GM21717 (cell line): ENCODE measurements around the gene UNC5B.
"Not testable (repeated sequence)": the region's sequence is repeated elsewhere in the genome, so short reads cannot be mapped to it uniquely, and the experiment has no call there.

ENCODE experiments used
- ATAC-seq: cut with Tn5 transposase; IDR thresholded peaks from one replicate; pipeline ENCODE4 v1.9.1; 2021; ENCODE audit warnings: mild to moderate bottlenecking, moderate library complexity; ENCODE audit not compliant: unreplicated experiment

UNC5B gene

DNA sequence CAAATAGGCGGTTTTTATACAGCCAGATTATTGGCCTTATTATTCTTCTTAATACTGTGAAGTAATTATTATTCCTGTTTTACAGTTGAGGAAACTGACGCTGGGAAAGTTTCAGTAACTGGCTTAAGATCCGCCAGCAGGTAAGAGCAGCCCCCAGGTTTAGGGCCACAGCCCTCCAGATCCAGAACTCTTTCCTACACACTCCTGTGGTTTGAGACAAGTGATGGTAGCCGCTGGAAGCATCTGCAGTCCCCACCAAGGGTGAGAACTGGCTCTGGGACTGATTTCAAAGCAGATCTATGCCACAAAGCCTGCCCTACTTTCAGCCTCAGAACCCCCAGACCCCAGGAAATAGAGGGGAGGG is 3.0 kb upstream of the UNC5B start:
- no peak for ATAC-seq

DNA sequence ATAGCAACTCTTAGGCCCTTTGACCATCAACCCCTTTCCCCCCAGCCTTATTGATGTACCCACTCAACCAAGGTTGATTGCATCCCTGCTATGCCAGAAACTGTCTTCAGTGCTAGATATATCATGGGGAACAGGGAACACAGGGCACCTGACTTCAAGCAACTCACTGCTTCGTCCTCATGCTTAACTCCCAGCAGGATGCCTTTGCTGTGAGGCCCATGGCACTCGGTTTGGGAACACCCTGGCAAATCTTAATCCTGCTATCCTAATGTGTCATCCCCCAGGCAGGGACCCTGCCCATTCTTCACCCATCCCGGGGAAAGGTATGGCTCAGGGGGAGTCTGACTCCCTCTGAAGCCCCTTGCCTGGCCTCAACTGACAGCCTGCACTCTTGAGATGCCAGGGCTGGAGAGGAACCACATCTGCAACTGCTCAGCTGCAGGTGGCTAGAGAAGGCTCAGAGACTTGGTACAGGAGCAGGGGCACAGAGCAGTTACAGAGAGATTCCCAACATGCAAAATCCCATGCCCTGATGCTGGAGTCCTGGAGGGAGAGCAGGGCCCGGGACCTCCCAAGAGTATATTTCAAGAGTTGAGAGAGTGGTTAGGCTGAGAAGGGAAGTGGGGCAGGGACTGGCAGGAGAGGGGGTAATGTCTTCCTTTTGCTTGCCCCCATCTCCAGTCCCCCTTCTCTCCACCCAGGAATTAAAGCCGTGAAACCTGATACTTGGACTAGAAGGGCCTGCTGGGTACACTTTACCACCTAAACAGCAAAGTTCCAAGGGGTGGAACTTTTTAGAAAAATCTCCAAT is 2.4 kb upstream of the UNC5B start:
- no peak for ATAC-seq

DNA sequence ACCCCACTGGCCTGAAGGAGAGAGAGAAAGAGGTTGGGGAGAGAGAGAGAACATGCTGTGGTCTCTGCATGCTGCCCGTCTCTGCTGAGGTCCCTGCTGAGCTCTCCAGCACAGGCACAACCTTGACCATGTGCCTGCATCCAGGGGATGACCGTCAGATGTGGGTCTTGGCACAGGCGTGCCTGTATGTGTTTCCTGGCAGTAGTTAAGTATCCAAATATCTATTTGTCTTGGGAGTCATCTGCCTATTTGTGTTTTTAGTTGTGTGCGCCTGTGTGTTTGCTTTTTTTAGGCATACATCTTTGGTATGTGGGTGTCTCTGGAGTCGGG is 1.9 kb upstream of the UNC5B start:
- no peak for ATAC-seq

DNA sequence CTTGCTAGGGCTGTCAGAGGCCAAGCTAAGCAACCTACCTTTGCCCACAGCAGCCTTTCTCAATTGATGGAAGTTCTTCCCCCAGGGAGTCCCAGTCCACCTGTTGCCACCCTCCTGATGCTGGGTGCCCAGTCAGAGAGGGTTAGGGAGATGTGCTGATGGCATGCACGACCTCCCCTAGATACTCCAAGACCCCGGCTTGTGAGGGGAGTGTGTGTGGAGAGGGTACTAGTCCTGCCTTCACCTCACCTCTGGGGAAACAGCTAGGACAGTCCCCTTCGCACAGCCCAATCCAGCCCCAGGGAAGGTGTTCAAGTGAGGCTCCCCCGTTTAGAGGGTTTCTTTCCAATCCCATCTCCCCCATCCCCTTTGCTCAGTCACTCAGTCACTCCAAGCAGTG is 1.3 kb upstream of the UNC5B start:
- no peak for ATAC-seq

DNA sequence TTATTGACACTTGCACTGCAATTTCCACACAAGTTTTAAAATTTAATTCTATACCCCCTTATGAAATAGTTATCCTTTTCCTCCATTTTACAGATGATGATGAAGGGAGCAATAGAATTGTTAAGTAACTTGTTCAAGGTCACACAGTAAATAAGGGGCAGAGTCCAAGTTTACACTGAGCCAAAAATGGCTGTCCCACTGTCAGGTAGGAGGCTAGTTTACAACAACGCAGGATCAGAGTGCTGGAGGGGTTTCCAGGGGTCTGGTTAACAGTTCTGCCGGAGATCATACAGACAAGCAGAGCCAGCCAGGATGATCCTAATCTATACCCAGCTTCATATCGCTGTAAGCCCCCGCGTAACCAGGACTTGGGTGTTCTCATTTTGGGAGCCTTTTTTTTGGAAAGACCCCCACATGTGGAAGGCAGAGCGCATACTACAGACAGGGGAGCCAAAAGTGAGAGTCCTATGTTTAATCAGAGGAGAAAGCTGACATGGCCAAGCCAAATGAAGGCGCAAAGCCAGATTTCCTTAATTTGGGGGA is 524 bp upstream of the UNC5B start:
- ATAC-seq: no peak

DNA sequence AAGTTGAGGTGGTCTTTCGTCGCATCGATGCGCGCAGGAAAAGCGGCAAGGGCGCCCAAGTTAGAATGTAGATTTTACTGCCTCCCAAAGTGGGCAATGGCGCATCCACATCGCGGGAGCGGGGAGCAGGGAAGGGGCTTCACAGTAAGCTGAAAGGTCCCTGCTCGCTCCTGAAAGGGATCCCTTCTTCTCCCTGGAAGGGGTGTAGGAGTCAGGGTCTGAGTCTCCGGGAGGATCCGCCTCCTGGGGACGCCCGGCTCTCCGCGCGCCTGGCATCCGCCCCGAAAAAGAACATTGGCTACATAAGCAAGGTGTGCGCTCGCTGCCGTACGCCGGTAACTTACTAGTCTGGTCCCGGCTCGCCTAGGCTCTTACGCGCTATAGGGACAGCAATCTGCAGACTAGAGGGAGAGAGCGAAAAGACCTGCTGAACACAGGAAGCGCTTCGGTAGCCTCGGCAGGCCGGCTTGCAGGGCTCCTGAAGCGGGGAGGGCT is 804 bp downstream of the UNC5B start:
- no peak for ATAC-seq

DNA sequence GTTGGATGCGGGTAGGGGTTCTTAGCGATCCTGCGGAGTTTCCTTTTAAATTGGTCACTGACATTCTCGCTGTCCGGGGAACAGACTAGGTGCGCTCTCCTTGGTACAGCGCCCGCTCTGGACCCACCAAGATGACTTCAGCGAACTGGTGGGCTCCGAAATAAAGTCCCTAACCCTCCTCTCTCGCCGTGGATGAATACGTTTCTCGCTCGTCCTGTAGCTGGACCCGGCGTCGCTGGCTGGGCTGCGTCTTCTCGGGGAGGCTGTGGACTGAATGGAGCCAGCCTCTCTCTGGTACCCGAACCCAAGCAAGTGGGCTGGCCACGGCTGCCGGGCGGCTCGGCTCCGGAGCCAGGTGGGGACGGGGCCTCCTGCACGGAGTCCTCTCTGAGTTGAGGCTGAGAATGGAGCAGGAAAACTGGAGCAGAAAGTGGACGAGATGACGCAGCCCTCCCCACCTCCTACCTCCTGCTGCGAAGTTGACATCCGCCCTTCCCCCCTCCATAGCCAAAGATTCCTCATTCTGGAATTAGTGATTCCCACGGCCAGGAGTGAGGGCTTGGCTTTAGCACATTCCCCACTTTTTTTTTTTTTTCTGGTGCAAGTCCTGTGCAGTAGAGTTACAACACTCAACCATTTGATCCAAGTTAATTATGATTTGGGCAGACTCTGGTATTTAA is 1.5 kb downstream of the UNC5B start:
- ATAC-seq: no peak

DNA sequence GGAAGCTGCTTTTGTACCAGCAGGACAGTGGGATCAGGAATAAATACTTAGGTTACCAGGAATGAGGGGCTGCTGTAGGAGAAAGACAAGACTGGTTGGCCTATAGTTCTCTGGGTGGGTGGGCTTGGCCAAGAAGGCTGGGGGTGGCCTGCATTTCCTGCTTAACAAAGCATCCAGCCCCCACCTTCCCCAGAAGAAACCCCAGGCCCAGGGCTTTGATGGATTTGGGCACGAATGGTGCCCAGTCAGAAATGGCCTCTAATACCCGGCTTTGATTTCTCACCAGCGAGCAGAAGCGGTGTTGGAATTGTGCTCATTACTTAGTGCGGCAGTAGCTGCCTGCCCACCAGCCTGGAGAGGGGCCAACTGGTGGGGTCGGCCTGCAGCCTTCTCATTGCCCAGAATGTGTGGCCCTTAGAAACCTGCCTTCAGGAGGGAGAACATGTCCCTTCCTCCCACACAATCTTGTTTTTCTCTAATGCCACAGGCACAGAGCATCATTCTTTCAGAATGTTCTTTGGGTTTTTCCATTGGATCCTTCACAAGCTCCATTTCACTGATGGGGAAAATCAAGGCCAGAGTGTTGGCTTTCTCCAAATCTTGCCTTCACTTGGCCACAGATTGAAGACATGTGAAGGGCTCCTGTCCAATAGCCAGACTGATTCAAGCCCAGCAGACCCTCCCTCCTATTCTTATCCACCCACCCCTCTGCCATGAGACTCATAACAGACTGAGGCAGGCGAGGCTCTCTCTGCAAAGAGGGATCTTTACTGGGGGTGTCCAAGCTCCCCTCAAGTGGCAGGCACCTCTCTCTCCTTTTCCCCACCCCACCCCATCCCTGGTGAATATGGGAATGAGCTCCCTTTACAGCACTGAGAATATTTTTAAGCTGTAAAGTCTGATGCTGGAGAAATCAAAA is 2.5 kb downstream of the UNC5B start:
- no peak for ATAC-seq

DNA sequence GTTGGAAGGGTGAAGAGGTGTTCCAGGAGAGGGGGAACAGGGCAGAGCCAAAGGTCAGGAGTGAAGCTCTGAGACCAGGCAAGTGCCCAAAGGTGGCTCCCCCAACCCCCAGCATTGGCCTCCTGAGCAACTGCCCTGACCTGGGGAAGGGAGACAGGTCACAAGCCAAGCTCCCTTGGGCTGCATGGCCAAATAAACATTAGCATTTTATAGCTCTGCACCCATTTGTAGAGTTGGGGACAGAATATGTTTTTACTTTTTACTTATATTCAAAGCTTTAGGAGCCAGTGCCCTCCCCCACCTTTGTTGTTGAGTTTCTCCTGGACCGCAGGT is 4.0 kb downstream of the UNC5B start:
- ATAC-seq: no peak

DNA sequence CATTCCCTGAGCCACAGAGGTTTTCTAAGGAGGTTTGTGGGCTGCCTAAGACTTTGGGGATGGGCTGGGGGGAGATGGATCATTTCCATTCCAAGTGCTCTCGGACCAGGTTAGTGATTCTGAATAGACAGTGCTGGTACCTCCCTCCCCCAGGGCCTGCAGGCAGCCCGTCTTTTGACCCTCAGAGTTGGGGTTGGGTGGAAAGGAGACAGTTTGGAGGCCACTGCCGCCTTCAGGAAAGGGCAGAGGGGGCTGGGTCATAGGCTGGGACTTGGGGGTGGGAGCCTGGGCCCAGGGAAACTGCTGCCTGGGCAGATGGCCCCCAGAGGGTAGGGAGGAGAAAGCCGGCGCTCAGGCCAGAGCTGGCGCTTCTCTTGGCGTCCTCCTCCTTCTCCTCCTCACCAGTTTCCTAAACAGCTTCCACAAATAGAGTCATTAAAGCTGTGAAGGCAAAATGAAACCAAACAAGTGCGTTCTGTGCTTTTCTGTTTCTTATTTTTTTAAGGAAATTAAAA is 4.4 kb downstream of the UNC5B start:
- ATAC-seq: no peak

DNA sequence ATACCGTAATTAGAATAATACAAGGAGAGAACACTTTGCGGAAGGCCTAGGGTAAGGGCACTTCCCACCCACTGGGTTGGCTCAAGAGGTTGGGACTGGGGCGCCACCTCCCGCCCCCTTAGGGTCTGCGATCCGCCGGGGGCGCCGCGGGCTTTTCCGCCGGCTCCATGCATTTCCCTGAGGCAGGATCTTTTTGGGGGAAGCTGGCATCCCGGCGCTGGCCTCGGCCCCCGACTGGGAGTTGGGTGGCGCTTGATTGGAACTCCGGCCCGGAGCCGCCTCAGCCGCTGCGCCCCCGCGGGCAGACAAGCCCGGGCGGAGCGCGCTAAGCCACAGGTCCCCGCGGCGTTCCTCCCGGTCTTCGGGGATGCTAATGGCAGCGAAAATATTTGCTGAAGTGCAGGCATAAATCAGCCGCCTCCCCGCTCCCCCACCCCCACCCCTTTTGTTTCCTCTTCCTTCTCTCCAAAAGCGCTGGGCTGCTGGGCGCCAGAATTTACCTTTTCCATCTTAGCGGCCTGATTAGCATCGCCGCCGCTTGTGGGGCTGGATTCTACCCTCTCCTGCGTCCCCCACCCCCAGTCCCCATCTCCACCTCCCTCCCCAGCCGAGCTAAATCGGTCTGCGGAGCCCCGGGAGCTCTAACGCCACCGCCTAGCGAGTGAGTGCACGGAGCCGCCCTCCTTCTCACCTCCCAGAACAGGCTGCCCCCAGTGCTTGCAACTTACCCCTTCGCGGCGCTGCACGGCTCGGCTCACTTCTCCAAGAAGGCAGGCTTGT is 5.1 kb downstream of the UNC5B start:
- no peak for ATAC-seq

DNA sequence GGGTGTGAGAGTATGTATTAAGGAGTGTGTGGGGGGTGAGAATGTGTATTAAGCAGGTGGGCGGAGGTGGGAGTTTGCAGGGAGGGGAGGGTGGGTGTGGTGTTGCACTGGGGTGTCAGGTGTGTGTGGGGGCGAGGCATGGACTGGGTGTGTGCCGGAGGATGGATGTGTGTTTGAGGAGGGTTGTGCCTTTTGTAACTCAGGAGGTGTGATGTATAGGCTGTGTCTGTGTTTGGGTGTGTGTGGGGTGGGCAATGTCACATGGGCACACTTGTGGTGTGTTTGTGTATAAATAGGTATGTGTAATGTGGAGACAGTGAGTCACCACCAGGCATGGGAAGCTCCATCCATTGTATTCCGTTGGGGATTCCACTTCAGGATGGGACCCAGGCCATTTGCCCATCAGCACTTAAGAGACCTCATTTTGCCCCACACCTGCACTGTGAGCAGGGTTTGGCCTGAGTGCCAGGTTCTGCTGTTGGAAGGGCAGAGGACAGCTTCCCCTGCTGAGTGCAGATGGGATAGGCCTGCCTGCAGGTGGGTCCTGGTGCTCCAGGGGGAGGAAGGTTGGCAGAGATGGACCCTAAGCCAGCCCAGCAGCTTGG is 5.8 kb downstream of the UNC5B start:
- ATAC-seq: no peak

DNA sequence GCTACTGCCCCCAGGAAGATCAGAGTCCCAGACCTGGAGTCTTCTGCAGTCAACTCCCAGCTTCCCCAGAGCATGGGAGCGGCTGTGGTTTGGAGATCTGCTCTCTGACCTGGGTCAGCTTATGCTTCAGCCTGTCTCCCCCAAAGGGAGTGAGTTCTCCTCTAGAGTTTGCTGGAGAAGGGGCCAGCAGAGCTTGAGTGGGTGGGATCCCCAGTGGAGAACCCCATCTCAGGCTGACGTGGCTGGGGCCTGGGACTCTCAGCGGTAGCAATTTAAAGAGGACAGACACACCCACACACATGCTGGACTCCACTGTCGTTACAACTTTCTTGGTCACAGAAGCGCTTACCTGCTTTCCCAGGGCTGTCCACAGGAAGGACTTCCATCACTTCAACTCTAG is 6.3 kb downstream of the UNC5B start:
- no peak for ATAC-seq

DNA sequence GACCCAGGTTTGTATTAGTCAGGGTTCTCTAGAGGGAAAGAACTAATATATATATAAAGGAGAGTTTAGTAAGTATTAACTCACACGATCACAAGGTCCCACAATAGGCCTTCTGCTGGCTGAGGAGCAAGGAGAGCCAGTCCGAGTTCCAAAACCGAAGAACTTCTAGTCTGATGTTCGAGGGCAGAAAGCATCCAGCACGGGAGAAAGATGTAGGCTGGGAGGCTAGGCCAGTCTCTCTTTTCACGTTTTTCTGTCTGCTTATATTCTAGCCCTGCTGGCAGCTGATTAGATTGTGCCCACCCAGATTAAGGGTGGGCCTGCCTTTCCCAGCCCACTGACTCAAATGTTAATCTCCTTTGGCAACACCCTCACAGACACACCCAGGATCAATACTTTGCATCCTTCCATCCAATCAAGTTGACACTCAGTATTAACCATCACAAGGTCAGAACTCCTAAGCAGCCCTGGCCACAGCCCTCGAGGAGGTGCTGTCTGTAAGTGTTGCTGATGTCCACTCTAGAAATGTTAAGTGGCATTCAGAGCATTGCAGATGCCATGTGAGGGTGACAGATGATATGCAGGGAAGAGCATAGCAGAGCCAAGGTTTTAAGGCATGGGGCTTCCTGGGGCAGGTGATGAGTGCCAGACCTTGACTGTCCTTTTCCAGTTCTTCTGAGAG is 7.0 kb downstream of the UNC5B start:
- ATAC-seq: not testable (repeated sequence)

DNA sequence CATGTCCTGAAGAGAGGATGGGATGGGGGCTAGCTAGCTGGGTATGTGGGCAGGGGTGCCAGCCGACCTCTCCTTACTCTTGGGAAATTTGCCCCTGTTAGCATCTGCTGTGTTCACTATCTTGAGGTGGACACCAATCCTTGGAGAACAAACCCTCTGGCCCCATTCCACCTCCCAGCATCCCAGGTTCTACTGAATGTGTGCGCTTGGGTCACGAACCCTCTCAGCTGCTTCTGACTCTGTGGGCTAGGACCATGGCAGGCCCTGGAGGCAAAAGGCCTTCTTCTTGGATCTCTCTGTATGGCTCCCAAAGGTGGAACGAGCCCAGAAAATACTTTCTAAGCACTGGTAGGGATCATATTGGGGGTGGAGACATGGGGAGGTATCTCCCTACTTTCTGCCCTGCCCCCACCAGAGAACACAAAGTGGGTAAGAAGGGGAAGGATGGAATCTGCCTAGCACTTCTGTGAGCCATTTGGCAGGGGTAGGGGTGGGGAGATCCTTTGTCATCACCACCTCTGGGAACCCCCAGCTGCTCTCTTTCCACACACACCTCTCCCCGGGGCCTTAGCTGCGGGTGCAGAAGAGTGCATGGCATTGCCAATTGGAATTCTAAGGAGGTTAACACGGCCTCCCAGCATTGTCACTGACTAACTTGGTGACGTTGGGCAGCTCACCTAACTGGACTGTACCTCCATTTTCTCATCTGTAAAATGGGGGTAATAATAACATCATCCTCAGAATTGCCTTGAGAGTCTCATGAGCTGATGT is 7.7 kb downstream of the UNC5B start:
- no peak for ATAC-seq

DNA sequence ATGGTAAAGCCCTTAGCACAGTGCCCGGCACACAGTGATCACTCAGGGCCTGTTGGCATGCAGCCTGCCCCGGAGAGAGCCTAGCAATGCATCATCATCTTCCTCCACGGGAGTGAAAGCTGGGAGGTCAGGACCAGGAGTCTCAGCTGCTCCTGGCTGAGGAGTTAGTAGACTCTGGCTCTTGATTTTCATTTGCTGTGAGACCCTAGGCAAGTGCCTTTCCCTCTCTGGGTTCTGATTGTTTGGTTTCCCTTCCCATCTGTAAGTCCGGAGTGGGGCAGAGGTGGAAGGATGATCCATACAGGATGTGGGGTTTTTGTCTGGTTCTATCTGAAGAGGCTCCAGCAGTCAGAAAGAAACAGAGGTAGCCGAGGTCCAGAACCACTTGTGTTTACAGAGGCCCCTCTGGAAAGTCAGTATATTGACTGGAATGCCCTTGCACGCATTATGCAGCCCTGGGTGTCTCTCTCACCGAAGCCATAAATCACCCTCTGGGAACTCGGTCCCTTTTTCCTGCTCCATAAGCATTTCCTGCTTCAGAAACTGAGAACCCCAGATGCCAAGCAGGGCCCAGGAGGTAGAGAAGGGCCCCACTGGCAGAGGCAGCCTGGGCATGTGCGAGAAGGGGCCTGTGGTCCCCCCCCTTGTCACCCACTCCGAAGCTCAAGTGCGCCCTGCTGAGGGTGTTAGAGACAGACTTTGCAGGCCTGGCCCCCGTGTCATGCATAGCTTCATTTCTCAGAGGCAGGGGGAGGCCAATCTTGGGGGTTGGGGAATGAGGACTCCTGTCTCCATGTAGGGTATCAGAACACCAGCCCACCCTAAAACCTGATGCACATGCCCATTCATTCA is 8.5 kb downstream of the UNC5B start:
- ATAC-seq: no peak

DNA sequence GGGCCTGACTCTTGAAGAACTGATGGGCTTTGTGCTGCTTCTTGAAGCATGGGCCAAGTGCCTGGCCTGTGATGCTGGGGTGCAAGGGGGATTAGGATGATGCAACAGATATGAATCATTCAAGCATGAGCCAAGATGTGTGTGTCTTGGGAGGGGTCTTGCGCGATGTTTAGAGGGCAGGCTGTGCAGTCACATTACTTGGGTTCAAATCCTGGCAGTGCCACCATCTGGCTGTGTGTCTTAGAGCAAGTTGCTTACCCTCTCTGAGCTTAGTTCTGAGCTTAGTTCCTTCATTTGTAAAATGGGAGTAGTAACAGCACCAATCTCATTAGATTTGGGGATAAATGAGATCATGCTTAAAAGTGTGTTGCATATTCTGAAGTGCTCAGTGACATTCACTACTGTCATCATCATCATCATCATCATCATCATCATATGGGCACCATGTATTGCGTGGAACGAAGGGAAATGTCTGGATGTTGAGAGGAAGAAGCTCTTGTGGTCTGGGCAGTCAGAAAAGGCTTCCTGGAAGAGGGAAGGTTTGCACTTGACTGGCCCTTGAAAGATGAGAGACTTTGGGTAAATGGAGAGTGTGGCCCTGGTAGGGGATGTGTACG is 9.3 kb downstream of the UNC5B start:
- ATAC-seq: no peak
